NAMALWA (cell line): ENCODE results near the gene CCT7.
A peak's percentile ranks its signal among the peaks of the same experiment; 100 is the strongest.
"Not testable (repeated sequence)": the region's sequence is repeated elsewhere in the genome, so short reads cannot be mapped to it uniquely, and the experiment has no call there.

Experiments
- DNase-seq: peaks from one replicate; pipeline ENCODE4 v3.0.0-alpha.2; 2015; ENCODE audit warnings: low spot score

Gene CCT7

GRCh38 chr2:73233932-73234832 is at the start of gene CCT7:
Gene CCT7, plus strand, starts transcription at chr2:73234308. Its CDS starts 71 bp downstream, at chr2:73234379.
- peak; percentile 95 for DNase-seq

- DNase-seq, result no peak
These were observed 48.1 kb upstream of the CCT7 start for GRCh38 chr2:73185965-73186364.

- DNase-seq, result no peak
These were observed 46.6 kb upstream of the CCT7 start for GRCh38 chr2:73187549-73187948.

DNA sequence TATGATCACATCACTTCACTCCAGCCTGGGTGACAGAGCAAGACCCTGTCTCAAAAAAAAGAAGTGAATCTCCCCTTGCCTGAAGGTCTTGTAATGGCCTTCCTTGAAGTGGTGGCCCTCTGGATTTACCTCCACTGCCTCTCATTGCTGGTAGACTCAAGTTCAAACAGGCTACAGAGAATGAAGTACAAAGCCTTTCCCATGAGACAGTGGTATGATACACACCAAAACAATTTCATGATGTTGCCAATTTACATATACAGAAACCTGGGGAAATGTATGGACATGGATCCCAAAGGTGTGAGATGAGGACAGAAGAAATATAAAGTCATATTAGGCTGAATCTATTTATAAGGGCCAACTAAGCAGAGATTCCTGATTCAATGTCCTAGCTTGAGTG is 36.5 kb upstream of the CCT7 start:
- DNase-seq, result no peak

DNA sequence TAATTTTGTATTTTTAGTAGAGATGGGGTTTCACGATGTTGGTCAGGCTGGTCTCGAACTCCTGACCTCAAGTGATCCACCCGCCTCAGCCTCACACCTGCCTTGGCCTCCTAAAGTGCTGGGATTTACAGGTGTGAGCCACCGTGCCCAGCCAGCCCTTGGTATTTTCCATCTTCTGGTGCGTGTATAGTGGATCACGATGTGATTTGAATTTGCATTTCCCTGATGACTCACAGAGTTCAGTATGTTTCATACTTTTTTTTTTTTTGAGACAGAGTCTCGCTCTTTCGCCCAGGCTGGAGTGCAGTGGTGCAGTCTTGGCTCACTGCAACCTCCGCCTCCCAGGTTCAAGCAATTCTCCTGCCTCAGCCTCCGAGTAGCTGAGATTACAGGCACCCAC is 33.8 kb upstream of the CCT7 start:
- not testable (repeated sequence) for DNase-seq

GRCh38 chr2:73202156-73203054 is 31.7 kb upstream of the CCT7 start, which contains the start of gene NOTO:
Gene NOTO, plus strand, starts transcription at chr2:73202574. Its CDS starts 93 bp downstream, at chr2:73202667.
- no peak for DNase-seq

GRCh38 chr2:73203055-73203681 is 30.9 kb upstream of the CCT7 start:
- no peak for DNase-seq

DNA sequence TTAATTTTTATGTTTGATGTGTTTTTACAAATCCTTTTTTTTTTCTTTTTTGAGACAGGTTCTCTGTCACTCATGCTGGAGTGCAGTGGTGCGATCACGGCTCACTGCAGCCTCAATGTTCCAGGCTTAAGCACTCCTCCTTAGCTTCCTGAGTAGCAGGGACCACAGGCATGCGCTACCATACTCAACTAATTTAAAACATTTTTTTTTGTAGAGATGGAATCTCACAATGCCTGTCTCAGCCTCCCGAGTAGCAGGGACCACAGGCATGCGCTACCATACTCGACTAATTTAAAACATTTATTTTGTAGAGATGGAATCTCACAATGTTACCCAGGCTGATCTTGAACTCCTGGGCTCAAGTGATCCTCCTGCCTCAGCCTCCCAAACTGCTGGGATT is 28.5 kb upstream of the CCT7 start:
- DNase-seq, result no peak

- DNase-seq, result no peak
These were observed 25.9 kb upstream of the CCT7 start for GRCh38 chr2:73208258-73208657.

DNA sequence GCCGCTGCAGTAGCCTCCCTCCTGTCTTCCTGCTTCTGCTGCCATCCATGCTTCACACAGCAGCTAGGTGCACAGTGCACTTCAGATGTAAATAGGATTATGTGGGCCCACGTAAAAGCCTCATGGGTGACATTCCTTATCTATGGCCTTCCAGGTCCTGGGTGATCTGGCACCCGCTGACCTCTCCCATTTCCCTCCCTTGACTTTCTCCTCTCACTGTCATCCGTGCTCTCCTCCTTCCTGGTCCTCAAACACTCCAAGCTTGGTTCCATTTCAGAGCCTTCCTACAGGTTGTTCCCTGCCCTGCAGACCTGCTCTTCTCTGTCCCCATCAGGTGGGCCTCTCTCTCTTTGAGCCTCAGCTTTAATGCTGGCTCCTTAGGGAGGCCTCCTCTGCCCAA is 24.1 kb upstream of the CCT7 start:
- no peak for DNase-seq

- DNase-seq, result no peak
These were observed 23.4 kb upstream of the CCT7 start for GRCh38 chr2:73210696-73211095.

DNA sequence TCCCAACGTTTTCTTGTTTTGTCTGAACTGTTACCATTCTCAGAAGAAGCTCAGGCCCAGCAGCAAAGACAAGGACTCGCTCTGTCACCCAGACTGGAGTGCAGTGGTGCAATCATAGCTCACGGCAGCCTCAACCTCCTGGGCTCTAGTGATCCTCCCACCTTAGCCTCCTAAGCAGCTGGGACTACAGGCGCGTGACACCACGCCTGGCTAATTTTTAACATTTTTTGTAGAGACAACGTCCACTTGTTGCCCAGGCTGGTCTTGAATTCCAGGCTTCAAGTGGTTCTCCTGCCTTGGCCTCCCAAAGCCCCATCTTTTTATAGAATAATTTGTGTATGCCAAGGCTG is 22.0 kb upstream of the CCT7 start:
- DNase-seq, result no peak

DNA sequence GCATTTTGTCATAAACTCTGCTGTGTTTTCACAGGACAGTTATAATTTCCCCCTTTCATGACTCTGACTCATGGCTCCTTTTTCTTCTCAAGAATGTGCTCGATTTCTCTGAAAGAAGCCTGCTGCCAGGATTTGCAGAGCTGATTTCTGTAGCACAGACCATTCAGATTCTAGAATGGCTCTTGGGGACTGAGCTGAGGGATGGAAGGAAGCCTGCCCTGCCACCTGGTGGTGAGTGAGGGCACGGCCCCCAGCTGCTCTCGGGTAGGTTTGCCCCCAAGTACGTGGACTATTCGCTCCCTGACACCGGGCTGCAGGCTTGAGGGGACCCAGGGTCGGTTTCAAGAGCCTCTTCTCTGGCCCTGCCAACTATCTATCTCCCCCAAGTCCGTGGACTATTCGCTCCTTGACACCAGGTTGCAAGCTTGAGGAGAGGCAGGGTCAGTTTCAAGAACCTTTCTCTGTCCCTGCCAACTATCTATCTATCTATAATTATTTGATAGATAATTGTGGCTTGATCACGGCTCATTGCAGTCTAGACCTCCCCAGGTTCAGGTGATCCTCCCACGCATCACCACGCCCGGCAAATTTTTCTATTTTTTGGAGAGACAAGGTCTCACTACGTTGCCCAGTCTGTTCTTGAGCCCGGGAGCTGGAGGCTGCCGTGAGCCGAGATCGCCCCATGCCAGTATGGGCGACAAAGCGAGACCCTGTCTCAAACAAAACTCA is 21.5 kb upstream of the CCT7 start:
- peak; percentile 90 for DNase-seq

- DNase-seq, result peak; percentile 94
These were observed 19.7 kb upstream of the CCT7 start, which contains the start of gene SMYD5 for GRCh38 chr2:73214120-73215035. Gene SMYD5, plus strand, starts transcription at chr2:73214245. Its CDS starts 22 bp downstream, at chr2:73214267.

- DNase-seq, result no peak
These were observed 18.9 kb upstream of the CCT7 start for GRCh38 chr2:73215254-73215653.

- no peak for DNase-seq
These were observed 16.9 kb upstream of the CCT7 start for GRCh38 chr2:73217160-73217559.

- no peak for DNase-seq
These were observed 16.3 kb upstream of the CCT7 start for GRCh38 chr2:73217826-73218225.

DNA sequence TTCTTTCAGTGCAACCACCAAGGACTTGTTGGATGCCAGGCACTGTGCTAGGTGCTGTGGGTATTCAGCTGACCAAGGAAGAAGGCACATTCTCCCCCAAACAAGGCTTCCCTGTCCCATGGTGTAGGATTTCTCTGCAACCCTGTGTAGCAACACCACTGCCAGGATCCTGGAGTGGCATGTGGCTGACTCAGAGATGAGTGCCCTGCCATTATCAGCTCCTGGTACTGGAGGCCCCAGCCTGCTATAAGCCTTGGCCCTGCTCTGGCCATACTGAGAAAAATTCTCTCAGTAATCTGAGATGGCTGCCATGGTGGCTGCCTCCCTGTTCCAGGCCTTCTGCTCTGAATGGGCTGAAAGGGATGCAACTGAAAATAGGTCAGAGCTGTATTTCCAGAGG is 15.8 kb upstream of the CCT7 start:
- DNase-seq, result no peak

- no peak for DNase-seq
These were observed 10.3 kb upstream of the CCT7 start for GRCh38 chr2:73223821-73224220.

DNA sequence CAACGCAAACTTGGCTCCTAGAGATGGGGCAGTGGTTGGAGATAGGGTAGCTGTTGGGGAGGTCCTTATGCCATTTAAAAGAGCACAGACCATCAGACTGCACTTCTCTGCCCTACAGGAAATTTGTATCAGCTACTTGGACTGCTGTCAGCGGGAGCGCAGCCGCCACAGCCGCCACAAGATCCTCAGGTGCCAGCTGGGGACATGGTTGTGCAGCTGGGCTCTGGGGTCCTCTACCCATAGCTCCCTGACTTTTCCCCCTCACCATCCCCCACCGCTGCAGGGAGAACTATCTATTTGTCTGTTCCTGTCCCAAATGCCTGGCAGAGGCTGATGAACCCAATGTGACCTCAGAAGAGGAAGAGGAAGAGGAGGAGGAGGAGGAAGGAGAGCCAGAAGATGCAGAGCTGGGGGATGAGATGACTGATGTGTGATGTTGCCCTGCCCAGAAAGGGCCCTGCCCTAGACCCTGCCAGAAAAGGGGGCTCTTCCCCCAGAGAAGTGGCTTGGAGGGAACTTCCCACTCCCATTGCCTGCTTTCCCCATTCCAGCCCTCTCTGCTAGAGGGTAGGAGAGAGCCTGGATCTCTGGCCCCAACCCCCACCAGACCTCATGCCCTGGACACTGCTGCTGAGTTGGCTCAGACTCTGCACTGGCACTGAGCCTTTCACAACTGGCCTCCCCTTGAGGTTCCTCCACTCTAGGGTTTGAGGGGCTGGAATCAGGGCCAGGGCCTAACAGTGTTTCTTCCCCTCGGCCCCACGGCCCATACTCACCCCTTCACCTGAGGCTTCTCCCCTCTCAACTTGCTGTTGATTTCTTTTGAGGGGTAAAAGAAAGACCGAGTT is 8.4 kb upstream of the CCT7 start:
- DNase-seq, result no peak
